HG03439 (cell line): ENCODE measurements around the gene MORC2.

Source experiments
- ATAC-seq: cut with Tn5 transposase; IDR thresholded peaks from one replicate; pipeline ENCODE4 v1.9.1; 2021; ENCODE audit warnings: mild to moderate bottlenecking, moderate library complexity; ENCODE audit not compliant: unreplicated experiment

The MORC2 gene

GRCh38 chr22:30968015-30968923 is at the start of gene MORC2:
TSS of gene MORC2 (minus strand) at chr22:30968774. CDS start at chr22:30967889, 885 bp downstream.
- ATAC-seq = peak; percentile 23

DNA sequence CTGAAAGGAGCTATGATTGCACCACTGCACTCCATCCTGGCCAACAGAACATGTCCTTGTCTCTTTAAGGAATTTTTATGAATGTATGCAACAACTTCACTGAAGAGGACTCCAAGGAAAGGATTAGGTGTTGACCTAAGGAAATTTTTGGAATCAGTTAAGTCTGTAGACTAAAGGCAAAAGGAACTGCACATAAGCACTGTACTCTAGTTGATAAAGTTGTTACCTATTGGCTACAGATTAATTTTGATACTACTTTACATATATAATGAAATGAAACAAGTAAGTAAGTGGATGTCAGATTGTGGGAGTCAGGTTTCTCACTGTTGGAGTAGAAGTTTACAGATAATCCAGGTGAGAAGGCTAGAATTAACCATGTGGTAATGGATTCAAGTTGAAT is 37.0 kb upstream of the MORC2 start:
- no peak for ATAC-seq

DNA sequence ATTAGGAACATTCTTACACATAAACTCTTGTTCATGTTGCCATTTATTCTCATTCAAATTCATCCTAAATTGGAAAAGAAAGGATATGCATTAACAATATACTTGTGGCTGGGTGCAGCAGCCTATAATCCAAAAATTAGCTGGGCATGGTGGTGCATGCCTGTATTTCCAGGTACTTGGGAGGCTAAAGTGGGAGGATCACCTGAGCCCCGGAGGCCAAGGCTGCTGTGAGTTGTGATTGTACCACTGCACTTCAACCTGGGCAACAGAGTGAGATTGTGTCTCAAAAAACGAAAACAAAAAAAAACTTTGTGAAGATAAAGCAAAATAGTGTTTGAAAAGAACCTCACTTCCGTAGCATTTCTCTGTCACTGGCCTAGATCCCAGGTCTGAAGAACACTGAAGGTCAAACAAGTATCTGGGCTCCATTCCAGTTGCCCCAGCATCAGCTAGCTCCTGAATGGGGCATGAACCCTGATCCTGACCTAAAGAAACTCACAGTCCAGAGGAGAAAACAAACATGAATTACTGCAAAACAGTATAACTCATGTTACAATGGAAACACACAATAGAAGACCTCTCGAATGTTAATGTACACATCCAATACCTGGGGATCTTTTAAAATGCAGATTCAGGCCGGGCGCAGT is 32.7 kb upstream of the MORC2 start:
- ATAC-seq = no peak

GRCh38 chr22:30998329-30998728 is 29.8 kb upstream of the MORC2 start:
- no peak for ATAC-seq

- no peak for ATAC-seq
Observed at GRCh38 chr22:30996462-30996861, 27.9 kb upstream of the MORC2 start.

DNA sequence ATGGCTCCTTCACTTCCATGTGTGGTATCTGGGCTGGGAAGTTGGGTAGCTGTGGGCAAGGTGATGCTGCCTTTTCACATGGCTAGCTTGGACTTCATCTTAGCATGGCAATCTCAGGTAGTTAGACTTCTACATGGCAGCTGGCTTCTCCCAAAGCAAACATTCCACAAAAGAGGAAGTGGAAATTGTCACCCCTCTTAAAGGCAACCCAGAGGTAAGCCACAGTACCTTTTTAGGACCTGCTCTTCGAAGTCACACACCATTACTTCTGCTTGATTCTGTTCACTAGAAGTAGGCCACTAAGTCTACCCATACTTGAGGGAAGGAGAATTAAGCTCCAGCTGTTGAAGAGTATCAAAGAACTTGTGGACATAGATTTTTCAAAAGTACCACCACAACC is 26.4 kb upstream of the MORC2 start:
- no peak for ATAC-seq

DNA sequence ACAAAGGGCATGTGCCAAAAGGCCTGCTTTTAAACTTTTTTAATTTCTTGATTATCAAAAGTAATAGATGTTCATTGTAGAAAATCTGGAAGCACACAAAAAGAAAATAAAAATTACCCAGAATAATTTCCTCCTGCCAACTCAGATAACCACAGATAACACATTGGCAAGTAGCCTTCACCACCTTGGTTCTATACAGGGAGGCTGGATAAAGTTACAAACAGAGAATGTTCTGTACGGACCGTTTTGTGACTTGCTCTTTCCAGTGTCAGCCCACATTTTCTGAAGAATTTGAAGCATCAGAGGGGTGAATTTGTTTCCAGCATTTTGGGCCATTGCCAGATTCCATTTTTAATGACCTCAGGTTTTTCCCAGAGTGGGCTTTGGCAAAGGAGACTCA is 24.0 kb upstream of the MORC2 start:
- no peak for ATAC-seq

DNA sequence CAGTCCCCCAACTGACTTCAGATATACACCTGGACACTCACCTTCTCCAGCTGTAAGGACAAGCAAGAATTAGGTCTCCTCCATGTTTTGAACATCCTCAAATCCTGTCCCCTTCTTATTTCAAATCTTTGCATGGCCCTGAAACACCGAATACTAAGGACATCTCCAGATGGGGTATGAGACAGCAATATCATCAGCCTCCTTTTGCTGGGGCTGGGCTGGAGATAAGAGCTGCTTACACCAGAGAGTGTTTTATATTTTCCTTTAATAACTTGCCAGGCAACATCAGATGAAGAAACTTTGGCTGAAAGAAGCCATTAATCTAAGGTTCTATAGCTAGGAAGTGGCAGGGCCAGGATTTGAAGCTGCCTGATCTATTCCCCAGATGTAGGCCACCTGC is 22.1 kb upstream of the MORC2 start:
- no peak for ATAC-seq

DNA sequence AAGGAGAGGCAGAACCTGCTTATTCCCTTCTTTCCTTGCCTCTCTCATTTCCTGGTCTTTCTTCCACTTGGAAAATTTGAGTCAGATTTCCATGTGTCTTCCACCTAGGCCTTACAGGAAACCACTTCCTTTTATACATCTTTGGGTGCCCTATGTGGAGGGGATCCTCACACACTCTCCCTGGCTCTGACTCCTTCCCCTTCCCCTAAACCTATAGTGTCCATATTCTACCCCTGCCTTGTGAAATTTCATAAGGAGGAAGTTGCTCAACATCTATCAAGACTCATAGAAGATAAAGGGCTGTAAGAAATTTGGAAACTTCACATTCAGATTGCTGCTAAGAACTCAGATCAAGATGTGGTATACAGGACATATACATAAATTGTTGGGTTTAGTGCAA is 20.9 kb upstream of the MORC2 start:
- no peak for ATAC-seq

DNA sequence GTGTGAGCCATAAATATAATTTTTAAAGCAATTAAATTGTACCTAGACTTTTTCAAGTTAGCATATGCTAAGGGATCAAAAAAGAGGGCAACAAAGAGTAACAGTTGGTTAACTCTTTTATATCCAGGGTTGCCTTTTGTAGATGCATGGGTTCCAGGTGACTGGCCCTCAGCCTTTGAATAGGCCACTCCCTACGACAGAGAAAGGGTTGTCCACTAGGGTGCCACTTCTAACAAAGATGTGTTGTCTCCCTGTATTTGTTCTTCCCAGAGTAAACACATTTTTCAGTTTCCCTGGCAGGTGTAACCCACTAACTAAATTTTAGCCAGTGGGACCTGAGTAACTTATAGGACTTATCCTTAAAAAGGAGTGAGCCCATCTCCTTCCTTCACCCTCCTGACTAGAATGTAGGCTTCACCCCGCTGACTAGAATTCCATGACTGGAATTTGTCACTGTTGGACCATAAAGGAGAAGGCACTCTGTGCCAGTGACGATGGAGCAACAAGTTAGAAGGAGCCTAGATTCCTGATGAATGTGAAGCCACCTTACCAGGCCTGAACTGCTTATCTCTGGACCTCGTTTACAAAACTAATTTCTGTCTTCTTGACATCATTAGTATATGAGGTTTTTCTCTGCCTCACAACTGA is 17.1 kb upstream of the MORC2 start:
- ATAC-seq = no peak

GRCh38 chr22:30984317-30984716 is 15.7 kb upstream of the MORC2 start:
- ATAC-seq = no peak

GRCh38 chr22:30982512-30982911 is 13.9 kb upstream of the MORC2 start:
- no peak for ATAC-seq

DNA sequence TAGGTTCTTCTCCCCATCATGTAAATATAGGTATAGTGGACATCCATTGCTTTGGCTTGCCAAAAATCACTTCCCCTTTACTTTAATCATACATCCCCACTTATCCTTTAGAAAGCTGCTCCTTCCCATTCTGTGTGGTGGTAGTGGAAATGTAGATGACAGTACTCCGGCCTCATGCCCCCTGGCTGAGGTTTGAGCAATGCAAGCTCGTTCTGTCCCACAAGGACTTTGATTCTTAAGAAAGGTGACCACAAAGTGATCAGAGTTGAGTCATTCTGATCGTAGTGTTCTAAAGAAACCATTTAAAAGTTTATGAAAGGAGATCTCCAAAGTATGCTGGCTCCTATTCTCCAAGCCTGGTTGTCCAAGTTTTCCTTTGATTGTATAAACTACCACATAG is 11.4 kb upstream of the MORC2 start:
- no peak for ATAC-seq

DNA sequence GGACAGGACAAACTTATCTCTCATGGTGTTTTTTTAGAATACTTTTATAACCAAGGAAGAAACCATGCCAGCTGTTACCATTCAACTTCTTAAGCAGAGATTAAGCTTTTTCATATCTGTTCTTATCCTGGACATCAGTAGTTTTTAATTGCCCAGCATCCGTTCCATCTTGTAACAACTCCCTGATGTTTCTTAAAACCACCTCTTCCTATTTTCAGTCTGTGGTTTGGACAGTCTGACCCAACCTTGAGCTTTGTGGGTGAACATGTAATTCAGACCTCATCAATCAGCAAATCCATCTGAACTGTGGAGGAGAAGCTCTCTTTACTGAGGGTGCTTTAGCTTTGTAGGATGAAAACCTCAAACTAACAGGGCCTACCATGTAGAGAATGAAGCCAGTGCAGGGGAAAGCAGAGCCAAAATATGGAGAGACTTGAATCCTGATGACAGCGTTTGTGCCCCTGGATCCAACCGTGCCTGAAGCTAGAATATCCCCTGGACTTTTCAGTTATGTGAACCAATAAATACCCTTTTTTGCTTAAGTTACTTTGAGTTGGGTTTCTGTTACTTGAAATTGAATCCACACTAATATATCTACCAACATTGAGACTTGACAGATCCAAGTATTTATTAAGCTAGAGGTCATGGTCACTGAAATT is 9.9 kb upstream of the MORC2 start:
- ATAC-seq = no peak

DNA sequence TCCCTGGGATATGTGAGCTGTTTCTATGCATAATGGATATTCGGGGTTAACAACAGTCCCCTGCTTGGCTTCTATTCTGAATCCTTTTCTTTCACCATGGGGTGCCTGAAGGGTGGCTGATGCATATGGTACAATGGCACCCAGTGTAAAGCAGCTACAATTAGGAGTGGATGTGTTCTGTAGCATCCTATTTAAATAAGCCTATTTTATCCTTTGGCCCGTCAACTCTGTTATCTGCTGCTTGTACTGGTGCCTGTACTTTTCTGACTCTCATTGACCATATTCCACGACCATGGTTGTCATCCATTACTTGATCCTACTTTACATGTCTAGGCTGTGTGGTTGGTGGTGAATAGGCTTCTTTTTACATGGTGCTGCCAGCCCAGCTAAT is 1.8 kb upstream of the MORC2 start:
- no peak for ATAC-seq

DNA sequence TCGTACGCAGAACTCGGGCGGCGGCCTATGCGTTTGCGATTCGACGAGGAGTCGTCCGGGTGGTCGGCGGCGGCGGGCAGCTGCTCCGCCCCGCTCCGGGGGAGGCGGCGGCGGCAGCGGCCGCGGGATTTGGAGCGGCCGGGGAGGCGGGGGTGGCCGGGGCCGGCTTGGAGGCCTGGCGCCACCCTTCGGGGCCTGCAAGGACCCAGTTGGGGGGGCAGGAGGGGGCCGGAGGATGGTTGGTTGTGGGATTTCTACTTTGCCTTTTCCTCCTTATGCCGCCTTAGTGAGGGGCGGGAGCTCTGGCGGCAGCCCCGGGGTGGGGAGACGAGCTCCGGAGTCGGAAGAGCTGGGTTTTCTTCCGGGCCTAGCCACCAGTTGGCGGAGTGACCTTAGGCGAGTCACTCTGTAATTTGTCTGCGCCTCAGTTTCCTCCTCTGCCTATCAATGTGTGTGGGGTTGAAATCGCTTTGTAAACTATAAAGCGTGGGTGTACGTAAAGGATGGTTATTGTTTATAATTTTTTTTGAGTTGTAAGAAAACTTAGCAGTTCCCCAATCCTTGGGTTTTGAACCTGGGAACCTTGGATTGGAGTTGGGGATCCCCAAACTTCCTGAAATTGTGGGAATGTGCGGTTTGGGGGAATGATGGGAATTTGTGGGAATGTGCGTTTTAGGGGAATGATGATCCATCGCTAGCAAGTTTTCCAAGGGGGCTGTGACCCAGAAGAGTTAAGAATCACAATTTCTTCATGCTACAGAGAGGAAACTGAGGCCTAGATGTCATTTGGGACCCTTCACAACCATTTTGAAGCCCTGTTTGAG is 1.2 kb upstream of the MORC2 start:
- ATAC-seq = peak; percentile 37

DNA sequence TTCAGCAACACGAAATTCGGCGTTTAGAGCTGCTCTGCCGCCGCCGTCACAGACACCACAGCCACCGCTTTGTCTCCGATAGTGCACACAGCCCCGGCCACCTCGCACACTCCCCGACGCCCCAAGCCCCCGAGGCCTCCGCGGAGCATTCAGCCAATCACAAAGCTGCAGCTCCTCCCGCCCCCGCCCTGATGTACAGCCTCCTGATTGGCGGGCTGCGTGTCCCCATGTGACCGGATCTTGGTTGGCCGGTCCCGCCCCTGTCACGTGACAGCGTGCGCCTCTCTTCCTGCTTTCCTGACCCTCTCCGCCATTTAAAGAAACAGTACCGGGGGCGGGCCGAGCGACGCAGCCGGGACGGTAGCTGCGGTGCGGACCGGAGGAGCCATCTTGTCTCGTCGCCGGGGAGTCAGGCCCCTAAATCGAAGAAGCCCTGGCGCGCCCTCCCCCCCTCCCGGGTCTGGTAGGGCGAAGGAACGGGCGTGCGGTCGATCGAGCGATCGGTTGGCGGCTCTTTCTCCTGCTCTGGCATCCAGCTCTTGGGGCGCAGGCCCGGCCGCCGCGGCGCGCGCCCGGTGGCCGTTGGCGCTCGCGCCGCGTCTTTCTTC is 454 bp upstream of the MORC2 start, which contains the start of gene TUG1:
TUG1 (plus strand) TSS at position 342 of the 608 bp plus-strand sequence.
- ATAC-seq = peak; percentile 97

GRCh38 chr22:30964858-30965257 is 3.7 kb downstream of the MORC2 start:
- no peak for ATAC-seq

DNA sequence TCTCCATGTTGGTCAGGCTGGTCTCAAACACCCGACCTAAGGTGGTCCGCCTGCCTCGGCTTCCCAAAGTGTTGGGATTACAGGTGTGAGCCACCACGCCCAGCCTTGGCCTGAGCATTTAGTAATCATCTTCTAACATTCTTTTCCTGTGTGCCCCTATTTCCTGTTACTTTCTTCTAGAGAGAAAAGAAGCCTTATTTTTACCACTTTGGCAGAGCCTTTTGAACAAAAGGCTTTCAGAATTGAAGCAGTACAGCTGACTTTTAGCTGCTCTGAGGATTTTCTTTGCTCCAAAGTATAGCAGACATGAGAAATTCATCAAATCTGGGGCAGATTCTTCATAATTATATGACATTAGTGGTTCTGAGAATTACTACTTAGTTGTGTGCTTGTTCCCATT is 13.4 kb downstream of the MORC2 start:
- no peak for ATAC-seq

DNA sequence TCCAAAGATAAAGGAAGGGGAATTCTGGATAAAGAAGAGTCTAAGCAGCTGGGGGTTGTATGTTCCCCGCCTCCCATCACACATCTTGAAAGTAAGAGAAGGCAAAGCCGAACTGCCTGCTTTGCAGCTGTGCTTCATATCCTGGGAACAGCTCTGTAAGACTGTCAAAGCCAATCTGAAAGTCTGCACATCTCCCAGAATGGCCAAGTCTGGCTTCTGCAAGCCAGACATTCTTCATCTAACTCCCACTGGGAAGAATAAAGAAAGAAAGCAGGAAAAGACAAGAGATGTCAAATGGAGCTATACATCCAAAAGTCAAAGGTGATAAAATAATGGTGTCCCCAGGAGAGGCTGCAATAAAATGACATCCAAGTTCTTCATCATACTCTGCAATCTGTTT is 15.4 kb downstream of the MORC2 start:
- no peak for ATAC-seq
